ENCODE results near the gene MTHFSD.

MTHFSD gene

DNA sequence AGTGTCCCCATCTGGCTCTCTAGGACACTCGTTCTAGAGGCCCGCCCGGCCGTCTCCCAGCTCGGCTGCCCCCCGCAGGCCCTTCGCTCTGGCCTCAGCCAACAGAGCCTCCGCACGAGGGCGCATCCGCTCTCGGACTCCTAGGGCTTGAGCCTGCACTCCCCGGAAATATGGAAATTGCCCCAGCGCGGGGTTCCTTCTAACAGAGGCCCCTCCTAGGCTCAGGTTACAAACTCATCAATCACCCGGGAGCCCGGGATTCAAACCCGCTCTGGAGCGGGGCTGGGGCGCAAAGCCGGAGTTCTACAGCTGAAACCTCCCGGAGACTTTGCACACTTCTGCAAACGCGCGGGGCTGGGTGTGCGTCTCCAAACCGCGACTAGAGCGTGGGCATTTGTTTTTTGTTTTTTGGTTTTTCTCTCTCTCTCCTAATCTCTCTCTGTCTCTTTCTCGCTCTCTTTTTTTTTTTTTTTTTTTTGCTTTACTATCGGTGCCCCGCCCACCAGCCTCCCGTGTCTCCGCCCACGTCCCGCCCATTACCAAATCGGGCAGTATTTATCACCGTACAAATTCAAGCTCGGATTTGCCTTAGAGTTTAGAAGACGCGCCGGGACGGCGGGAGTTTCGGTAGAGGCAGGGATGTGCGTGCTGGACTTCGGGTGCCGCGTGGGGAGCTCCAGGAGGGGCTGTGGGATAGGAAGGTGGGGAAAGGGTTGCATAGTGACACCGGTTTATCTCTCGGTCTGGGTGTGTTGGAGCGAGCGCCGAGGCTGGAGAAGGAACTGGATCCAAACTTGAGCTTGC, 20.9 kb upstream of the MTHFSD start:
- TF ChIP-seq ZFX (IDR thresholded peaks at IDR 0.05) = no peak
- TF ChIP-seq, protein P1, sequence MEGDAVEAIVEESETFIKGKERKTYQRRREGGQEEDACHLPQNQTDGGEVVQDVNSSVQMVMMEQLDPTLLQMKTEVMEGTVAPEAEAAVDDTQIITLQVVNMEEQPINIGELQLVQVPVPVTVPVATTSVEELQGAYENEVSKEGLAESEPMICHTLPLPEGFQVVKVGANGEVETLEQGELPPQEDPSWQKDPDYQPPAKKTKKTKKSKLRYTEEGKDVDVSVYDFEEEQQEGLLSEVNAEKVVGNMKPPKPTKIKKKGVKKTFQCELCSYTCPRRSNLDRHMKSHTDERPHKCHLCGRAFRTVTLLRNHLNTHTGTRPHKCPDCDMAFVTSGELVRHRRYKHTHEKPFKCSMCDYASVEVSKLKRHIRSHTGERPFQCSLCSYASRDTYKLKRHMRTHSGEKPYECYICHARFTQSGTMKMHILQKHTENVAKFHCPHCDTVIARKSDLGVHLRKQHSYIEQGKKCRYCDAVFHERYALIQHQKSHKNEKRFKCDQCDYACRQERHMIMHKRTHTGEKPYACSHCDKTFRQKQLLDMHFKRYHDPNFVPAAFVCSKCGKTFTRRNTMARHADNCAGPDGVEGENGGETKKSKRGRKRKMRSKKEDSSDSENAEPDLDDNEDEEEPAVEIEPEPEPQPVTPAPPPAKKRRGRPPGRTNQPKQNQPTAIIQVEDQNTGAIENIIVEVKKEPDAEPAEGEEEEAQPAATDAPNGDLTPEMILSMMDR (conservative IDR thresholded peaks at IDR 0.05) = peak; percentile 65
- H3K27ac ChIP-seq = no peak overlapping the region; the same call in 1 of the 2 replicates

DNA sequence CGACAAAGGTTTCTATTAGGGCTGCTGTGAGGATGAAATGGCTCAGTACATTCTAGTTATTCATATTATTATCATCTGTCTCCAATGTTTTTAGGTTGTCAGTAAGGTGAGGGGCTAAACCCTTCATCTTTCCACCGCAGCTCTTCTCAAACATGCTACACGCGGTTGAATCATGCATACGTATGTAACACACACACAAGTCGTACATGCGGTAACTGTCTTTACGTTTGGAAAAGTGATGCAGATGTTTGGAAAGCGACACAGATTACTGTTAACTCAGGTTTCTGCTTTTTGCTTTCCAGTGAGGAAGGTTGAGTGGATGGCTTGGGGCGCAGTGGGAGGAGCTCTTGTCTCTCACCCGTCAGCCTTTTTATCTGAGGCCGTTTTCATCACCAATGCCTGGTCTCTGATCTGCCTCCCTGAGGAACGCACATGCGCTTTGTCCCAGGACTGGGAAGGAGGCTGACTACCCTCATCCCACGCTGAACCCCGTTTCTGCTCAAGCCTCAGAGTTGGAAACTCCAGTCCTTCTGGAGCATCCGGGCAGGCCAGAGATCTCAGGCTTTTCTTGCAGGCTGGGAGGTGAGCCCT, 20.2 kb upstream of the MTHFSD start:
- no peak overlapping the region for H3K27ac ChIP-seq
- TF ChIP-seq, protein P1 (conservative IDR thresholded peaks at IDR 0.05) = no peak
- no peak for TF ChIP-seq ZFX (IDR thresholded peaks at IDR 0.05)

DNA sequence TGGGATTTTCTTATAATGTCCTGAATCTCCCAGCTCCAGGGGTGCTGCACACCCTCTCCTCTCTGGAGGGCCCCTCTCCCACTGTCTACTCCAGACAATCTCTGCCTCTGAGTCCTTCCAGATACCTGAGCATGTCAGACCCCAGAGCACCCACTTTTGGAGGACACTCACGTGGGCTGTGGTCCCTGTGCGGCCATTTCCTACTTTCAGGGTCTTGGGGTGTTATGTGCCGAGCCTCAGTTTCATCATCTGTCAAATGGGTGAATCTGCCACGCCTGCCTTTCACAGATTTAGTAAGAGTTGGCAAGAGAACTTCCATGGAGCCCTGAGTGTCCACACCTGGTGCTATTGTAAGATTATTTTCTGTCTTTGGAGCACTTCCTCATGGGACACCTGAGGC, 19.6 kb upstream of the MTHFSD start:
- no peak overlapping the region for H3K27ac ChIP-seq
- TF ChIP-seq, protein P1 (conservative IDR thresholded peaks at IDR 0.05) = no peak
- no peak for TF ChIP-seq ZFX (IDR thresholded peaks at IDR 0.05)

DNA sequence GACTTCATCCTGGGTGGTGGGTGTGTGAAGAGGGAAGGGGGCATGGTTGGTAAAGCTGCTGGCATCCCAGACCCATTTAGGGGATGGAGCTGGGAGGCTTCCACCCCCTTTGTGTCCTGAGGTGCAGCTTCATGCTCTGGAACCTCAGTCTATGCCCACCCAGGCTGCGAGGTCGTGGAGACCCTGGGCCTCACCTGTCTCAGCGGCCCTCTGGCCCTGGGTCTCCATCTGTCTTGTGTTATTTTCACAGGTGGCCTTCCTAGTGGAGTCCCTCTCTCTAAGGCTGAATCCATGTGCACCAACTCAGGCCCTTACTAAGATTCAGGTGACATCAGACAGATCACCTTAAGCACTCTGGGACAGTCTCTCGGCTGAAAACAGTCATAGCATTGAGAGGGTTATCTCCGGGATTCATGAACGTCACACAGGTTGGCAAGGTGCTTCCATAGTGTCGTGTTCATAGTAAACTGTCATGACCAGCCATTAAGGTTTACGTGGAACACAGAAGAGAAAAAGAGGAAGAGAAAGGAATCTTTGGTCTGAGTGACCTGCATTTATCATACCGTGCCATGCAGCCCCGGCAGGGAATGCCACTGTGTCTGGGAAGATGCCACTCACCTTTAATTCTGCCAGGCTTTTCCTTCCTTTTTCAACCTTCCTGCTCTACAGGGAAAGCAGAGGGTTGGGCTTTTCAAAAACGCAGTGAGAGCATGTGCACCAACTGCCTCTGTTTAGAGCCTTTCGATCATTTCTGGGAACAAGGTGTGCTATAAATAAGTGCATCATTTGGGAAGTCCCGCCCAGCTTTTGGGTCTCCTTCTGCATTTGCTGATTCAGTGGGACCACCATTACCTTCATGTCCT, 18.8 kb upstream of the MTHFSD start:
- H3K27ac ChIP-seq = no peak overlapping the region
- TF ChIP-seq ZFX (IDR thresholded peaks at IDR 0.05) = no peak
- TF ChIP-seq, protein P1 (conservative IDR thresholded peaks at IDR 0.05) = no peak

DNA sequence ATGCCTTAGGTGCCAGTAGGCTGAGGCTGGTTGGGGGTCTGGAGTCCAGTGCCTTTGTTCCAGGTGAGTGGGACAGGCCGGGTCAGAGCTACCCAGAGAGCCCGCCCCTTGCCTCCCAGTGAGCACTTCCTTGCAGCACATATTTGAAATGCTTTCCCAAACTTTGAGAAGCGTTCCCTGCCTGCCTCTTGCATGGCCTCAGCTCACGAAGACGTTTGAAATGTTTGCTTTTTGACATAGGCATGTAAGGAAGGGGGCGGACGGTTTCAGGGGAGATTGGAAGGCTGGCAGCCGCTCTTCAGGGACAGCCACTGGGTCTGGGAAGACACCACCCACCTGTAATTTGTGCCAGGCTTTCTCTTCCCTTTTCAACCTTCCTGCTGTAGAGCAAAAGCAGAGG, 18.2 kb upstream of the MTHFSD start:
- no peak for TF ChIP-seq ZFX (IDR thresholded peaks at IDR 0.05)
- TF ChIP-seq, protein P1 (conservative IDR thresholded peaks at IDR 0.05) = no peak
- no peak overlapping the region for H3K27ac ChIP-seq

DNA sequence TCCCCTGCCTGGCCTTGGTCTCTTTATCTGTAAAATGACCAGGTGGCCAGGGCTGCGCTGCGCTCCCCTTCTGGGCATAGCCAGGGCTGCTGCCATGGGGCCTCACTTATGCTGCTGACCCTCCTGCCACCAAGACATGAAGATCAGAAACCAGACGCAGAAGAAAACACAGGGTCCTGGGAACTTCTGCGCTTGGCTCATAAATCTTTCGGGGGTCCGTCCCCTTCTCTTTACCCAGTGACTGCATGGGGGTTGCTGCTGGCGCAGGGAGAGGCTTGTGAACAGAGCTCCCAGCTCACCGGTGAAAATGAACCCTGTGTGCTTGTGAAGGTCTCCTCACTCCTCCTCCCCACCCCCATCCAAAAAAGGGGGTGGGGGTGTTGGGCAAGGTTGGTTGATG, 17.6 kb upstream of the MTHFSD start:
- H3K27ac ChIP-seq = no peak overlapping the region
- TF ChIP-seq, protein P1 (conservative IDR thresholded peaks at IDR 0.05) = no peak
- no peak for TF ChIP-seq ZFX (IDR thresholded peaks at IDR 0.05)
